ENCODE data around the gene ATP6V1G3.

DNA sequence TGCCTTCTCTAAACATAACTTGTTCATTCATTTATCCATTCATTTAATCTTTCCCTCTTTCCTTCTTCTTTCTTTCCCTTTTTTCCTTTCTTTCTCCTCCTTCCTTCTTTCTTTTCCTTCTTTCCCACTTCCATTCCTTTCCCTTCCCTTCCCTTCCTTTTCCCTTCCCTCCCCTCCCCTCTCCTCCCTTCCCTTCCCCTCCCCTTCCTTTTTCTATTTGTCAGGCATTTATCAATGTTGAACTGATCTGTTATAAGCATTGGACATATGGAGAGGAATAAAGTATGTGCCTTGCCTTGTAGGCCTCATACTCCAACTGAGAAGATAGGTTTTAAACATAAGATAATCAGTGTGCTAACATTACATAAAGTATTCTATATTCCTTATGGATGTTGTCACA is 23.7 kb upstream of the ATP6V1G3 start:
- TF ChIP-seq CTCF (IDR thresholded peaks at IDR 0.05) (no peak), POLR2A (IDR thresholded peaks at IDR 0.05) (no peak), POLR2AphosphoS5 (IDR thresholded peaks at IDR 0.05) (no peak)
